NCI-H345 treated with DMSO at 0.1 percent for 48 hours (cell line): ENCODE data around the gene BIRC5.

Experiments
- DNase-seq: peaks from one replicate; lab custom pipeline; 2025; ENCODE audit not compliant: unreplicated experiment; lab: John Stamatoyannopoulos, UW

The BIRC5 gene

GRCh38 chr17:78183916-78184315, 30.1 kb upstream of the BIRC5 start:
- no peak for DNase-seq

- DNase-seq = no peak
Observed at GRCh38 chr17:78184351-78184750, 29.7 kb upstream of the BIRC5 start.

- no peak for DNase-seq
Observed at GRCh38 chr17:78184868-78185267, 29.2 kb upstream of the BIRC5 start.

- DNase-seq = no peak
Observed at GRCh38 chr17:78185981-78186691, 27.9 kb upstream of the BIRC5 start.

GRCh38 chr17:78186692-78187595, 27.1 kb upstream of the BIRC5 start, which contains the start of the genes AFMID and TK1:
Gene AFMID (plus strand): TSS chr17:78187362. CDS start chr17:78187371, 9 bp downstream.
Gene TK1 (minus strand): TSS chr17:78187052. CDS start chr17:78186994, 58 bp downstream.
- DNase-seq = peak; percentile 98

GRCh38 chr17:78196716-78197115, 17.3 kb upstream of the BIRC5 start:
- no peak for DNase-seq

GRCh38 chr17:78197147-78197832, 16.8 kb upstream of the BIRC5 start:
- peak; percentile 19 for DNase-seq

- DNase-seq = no peak
Observed at GRCh38 chr17:78200451-78200850, 13.6 kb upstream of the BIRC5 start.

- no peak for DNase-seq
Observed at GRCh38 chr17:78202666-78203065, 11.4 kb upstream of the BIRC5 start.

- DNase-seq = no peak
Observed at GRCh38 chr17:78204387-78205123, 9.5 kb upstream of the BIRC5 start.

GRCh38 chr17:78205124-78205775, 8.8 kb upstream of the BIRC5 start:
- no peak for DNase-seq

- no peak for DNase-seq
Observed at GRCh38 chr17:78206298-78206697, 7.8 kb upstream of the BIRC5 start.

- no peak for DNase-seq
Observed at GRCh38 chr17:78208486-78208885, 5.6 kb upstream of the BIRC5 start.

- DNase-seq = no peak
Observed at GRCh38 chr17:78210111-78210510, 3.9 kb upstream of the BIRC5 start.

GRCh38 chr17:78211032-78211431, 3.0 kb upstream of the BIRC5 start:
- DNase-seq = no peak

- no peak for DNase-seq
Observed at GRCh38 chr17:78214706-78215061, 631 bp downstream of the BIRC5 start.

GRCh38 chr17:78219396-78220150, 5.5 kb downstream of the BIRC5 start:
- DNase-seq = no peak

GRCh38 chr17:78223061-78223460, 9.0 kb downstream of the BIRC5 start:
- DNase-seq = no peak

GRCh38 chr17:78223765-78224164, 9.7 kb downstream of the BIRC5 start:
- DNase-seq = no peak
